ENCODE results near the gene SLFNL1.

GRCh38 chr1:40983286-40983685 lies 38.2 kb downstream of the SLFNL1 start:
- no peak for TF ChIP-seq CTCF (IDR thresholded peaks at IDR 0.05)
- TF ChIP-seq EP300 (IDR thresholded peaks at IDR 0.05): no peak
- TF ChIP-seq POLR2A (IDR thresholded peaks at IDR 0.05): no peak
